ENCODE measurements around the gene SERPINA4. TPM values are rescaled to one million over a fixed set of nuclear protein-coding genes. Genes with fewer than 3 reads are reported as not detected.
A peak's percentile ranks its signal among the peaks of the same experiment; 100 is the strongest.

SERPINA4 gene
- total and polyA plus RNA-seq, 11 donors, result not detected

- Histone ChIP-seq H3K4me3 (no peak overlapping the region), H3K4me1 (no peaks in the 10 kb centered on the region), H3K9me3 (peaks cover 0 to 10% (median 0%) of the 10 kb centered on the region in 12 donors), H3K27me3 (peaks cover 0 to 24% (median 6%) of the 10 kb centered on the region in 9 donors), H3K36me3 (no peaks in the 10 kb centered on the region), H3K27ac (no peak overlapping the region)
- intact Hi-C loops (cut with DNase I), result loop anchor here in 1 of 10 donors (10.0 kb wide), 1 partner anchor 113 kb away; no protein-coding TSS in a partner anchor
- no peak for TF ChIP-seq POLR2A (IDR thresholded peaks at IDR 0.05)
- TF ChIP-seq CTCF (IDR thresholded peaks at IDR 0.05), result no peak
- no peak for ATAC-seq
- DNase-seq, result no peak
- WGBS, 4 donors, result 67 to 84% (median 74%) methylated on average over 4 of the region's 4 CpGs
Measured at GRCh38 chr14:94547726-94548125, 13.5 kb upstream of the SERPINA4 start.

GRCh38 chr14:94548131-94548998, 12.9 kb upstream of the SERPINA4 start:
- TF ChIP-seq POLR2A (IDR thresholded peaks at IDR 0.05) (no peak), CTCF (IDR thresholded peaks at IDR 0.05) (no peak)
- Histone ChIP-seq H3K36me3 (no peaks in the 10 kb centered on the region), H3K27me3 (peaks cover 0 to 23% (median 6%) of the 10 kb centered on the region in 9 donors), H3K27ac (no peak overlapping the region), H3K4me3 (no peak overlapping the region), H3K9me3 (peaks cover 0 to 10% (median 0%) of the 10 kb centered on the region in 12 donors), H3K4me1 (no peaks in the 10 kb centered on the region)
- intact Hi-C loops (cut with DNase I), result loop anchor here in 1 of 10 donors (10.0 kb wide), 1 partner anchor 114 kb away; no protein-coding TSS in a partner anchor
- ATAC-seq (peak in 1 of 4 donors; percentile 20), DNase-seq (no peak)
- WGBS, 4 donors, result 83 to 89% (median 87%) methylated on average over 14 of the region's 14 CpGs

- intact Hi-C loops (cut with DNase I), result loop anchor here in 1 of 10 donors (10.0 kb wide), 1 partner anchor 114 kb away; no protein-coding TSS in a partner anchor
- ATAC-seq (peak in 3 of 4 donors; percentile 60 to 80 (median 75)), DNase-seq (peak in 4 of 5 donors; percentile 29 to 76 (median 44))
- Histone ChIP-seq H3K27ac (no peak overlapping the region), H3K36me3 (no peaks in the 10 kb centered on the region), H3K4me1 (no peaks in the 10 kb centered on the region), H3K9me3 (peaks cover 0 to 14% (median 2%) of the 10 kb centered on the region in 12 donors), H3K4me3 (no peak overlapping the region), H3K27me3 (peaks cover 0 to 29% (median 6%) of the 10 kb centered on the region in 9 donors)
- WGBS, 4 donors, result 23 to 31% (median 26%) methylated on average over 23 to 24 of the region's 24 CpGs
- TF ChIP-seq CTCF (IDR thresholded peaks at IDR 0.05), result peak; percentile 60 to 95 (median 86)
- no peak for TF ChIP-seq POLR2A (IDR thresholded peaks at IDR 0.05)
Measured at GRCh38 chr14:94548999-94549985, 11.9 kb upstream of the SERPINA4 start.
